Activated T-cell treated with anti-CD3 and anti-CD28 coated beads for 1 hour (primary cell): Measurements from ENCODE around the gene FXYD2.
A peak's percentile ranks its signal among the peaks of the same experiment; 100 is the strongest.

ENCODE experiments used
- DNase-seq: peaks from one replicate; pipeline ENCODE4 v3.0.0-alpha.2; 2020; ENCODE audit warnings: low read depth

FXYD2 gene

DNA sequence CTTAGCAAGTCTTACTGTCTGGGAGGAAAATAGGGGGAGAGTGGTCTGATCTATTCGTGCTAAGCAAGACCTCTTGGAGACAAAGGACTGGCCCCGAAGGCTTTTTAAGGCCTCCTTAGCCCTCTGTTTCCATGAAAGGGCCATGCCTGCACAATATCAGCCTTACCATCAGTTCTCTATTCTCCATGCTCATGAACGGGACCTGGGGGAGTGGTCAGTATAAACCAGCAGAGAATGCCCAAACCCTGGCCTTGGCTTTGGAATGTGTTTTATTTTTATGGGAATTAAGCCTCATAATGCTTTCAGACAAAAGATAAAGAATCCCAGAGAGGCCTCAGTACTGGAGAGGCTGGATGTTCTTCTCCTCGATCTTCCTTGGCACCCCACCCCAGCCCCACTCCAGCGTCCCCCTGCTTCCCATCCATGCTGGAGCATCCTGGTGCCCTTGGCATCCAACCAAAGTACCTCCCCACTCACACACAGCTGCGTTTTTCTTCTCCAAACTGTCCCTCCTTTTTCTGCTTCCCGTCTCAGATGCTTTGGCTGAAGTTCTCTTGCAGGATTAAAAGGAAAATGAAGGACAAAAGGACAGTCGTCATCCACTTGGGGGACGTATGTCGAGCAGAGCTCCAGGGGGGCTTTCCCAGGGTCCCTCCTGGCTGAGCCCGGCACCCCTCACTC, 33.3 kb upstream of the FXYD2 start:
- DNase-seq = no peak

DNA sequence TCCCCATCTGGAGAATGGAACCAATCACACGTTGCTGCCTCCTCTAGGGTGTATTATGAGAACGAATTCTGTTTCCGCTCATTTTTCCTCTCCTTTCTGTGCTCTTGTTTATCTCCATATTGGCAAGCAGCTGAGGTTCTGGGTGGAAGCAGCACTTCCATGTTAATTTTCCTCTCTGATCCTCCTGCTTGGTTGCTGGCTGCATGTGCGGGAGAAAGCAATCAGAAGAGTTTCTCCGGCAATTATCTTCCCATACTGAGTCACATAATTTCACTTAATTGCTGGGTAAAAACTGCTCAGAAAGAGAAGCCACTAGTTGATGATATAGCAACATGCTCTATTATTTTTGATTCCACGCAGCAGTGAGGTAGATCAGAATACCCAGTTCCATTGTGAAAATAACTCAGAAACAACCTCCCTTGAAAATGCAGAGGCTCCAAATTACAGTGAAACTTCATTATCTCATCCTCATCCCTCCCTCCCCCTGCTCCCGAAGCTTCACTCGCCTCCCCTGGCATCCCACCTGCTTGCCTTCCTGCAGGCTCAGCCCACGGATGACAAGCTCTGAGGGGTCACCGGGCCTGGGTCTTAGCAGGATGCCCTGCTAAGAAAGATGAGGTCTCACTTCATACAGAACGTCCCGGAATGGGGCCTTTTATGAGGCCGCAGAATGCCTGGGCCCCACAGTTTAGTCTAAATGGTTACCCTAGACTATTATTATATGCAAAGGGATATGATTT, 31.5 kb upstream of the FXYD2 start:
- DNase-seq = no peak

DNA sequence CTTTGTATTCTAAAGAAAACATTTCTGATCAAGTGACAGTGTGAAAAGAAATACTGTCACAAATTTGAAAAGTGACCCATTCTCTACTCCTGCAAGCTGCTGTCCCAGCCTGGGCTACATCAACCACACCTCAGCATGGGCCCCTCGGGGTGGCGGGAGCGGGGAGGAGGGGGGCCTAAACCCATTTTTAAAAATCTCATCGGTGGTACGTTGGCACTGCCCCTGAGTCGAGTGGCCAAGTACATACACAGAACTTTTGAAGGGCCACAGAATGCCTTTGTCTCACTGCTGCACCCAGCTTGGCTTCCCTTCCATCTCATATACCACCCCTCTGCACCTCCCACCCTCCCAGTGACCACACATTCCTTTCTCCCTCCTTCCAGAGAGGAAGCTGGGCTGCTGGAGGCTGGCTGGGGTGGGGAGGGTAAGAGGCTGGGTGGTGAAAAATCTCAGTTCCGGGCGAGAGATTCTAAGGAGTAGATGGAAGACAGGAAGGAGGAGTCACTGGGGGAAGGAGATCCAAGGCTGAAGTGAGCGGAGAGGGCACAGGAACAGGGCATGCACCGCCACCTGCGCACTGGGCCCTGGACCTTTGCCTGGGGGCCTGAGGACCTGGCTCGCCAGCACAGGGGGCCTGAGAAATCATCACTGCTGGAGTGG, 30.8 kb upstream of the FXYD2 start:
- no peak for DNase-seq

DNA sequence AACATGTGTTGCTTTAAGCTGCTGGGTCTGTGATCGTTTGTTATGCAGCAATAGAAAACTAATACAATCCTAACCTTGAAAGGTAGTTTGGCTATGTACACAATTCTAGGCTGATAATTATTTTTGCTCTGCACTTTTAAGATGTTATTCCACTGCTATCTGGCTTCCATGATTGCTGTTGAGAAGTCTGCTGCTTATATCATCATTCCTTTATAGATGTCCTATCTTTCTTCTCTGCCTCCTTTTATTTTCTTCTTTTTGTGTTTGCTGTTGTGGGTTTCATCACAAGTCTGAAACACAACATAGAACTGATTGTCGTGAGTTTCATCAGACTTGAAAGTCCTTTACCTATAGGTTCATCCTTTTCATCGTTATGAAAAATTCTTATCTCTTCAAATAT, 27.8 kb upstream of the FXYD2 start:
- no peak for DNase-seq

DNA sequence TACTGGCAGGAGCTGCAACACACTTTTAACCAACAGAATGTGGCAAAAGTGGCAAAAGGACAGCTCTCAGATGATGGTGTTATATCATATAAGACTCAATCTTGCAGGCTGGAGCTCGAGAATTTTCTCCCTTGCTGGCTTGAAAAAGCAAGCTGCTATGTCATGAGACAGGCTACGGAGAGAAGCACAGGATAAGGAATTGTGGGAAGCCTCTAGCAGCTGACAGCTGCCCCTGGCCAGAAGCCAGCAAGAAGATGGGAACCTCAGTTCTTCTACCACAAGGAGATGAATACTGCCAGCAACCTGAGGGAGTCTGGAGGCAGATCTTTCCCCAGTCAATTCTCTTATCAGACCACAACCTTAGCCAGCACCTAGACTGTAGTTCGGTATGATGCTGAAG, 27.3 kb upstream of the FXYD2 start:
- no peak for DNase-seq

DNA sequence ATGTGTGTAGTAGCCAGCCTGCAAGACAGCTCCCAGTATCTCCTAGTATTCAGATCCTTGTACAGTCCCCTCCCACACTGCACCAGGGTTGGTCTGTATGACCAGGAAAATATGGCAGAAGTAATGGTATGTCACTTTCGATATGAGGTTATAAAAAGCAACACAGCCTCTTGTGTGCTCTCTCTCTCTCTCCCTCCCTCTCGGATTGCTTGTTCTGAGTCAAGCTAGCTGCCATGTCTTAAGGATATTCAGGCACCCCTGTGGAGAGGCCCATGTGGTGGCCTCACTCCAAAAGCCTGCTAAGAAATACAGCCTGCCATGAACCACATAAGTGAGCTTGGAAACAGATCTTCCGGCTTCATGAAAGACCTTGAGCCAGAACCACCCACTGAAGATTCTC, 26.6 kb upstream of the FXYD2 start:
- no peak for DNase-seq

DNA sequence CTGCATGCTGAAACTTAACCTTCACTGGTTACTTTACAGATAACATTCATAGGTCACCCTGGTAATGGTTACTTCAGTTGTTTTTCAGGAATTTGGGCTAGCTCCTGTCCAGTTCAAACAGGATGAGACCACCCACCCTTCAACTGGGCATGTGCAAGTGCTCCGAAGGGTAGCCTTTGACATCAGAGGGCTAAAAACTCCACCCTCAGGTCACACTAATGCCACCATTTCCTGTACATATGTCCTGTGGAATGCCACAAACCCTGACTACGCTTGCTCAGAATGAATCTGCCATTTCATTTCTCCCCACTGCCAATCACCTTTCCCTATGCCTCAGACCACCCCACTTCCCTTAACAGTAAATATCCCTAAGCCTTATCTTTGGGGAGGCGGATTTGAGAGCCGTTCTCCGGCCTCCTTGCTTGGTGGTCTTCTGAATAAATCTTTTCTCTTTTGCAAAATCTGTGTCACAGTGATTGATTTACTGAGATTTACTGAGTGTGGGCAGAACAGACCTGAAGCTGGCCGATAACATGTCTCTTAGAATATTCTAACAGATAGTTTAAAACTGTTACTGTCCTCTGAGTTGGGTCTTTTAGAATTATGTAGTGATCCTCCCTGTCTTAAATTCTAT, 25.4 kb upstream of the FXYD2 start:
- no peak for DNase-seq

DNA sequence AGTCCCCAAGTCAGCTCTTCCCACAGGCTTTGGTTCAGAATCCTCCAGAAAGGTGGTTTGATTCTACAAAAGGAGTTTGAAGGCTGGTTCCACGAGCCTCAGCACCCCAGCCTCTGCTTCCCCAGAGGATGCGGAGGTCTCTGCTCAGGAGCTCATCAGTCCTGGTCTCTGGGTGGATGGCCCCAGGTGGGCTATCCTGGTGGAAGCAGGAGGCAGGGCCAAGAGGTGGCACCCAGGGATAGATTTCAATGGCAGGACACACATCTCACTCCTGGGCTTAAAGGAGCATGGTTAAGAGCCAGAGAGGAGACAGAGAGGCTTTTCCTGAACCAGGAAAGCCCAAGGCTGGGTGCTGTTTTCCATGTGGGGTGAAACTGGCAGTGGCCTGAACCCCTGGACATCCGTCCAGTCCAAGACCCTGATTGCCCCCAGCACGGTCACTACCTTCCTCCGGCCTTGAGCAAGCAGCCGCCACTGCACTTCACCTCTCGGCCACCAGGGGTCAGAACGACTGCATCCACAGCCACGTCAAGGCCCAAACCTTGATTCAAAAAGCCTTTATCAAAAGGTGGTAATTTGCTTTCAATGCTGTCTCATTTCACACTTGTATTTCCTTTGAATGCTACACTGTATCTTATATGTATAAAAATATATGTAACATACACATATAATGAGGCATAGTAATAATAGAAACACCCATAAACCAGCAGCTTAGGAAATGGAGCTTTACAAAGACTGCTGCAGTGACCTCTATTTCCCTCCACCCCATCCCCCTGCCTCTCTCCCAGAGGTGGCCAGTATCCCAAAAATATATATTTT, 19.3 kb upstream of the FXYD2 start:
- DNase-seq = peak; percentile 79

DNA sequence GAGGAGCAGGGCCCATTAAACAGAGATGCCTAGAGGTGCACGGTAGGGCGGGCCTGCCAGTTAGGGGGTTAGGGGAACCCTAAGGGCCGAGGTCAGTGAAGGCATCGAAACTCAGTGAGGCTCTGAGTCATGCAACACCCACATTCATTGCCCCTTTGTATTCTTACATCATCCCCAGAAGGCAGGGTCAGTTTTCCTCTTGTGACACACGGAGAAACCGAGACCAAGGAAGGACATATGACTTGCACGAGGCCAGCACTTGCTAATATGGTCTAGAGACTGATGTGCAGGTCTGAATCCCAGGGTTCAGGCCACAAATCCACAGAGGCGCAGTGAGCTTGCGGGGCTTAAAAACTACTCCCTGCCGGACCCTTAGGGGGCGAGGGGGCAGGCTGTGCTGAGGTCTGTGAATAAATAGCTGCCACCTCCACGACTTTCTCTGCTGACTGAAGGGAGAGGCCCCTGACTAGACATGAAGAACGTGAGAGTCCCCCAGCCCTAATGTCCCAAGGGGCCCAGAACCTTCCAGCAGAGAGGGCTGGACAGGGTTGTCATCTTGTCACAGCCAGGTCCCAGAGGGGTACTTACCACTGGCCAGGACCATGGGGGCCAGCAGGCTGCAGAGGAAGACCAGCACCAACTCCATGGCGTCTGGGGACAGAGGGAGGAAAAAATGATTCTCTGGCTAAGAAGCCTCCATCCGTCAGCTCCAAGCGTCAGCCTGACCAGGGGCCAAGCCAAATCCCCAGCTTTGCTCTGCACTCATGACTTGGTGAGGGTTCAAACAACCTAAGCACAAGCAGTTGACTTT, 17.8 kb upstream of the FXYD2 start:
- DNase-seq = no peak

DNA sequence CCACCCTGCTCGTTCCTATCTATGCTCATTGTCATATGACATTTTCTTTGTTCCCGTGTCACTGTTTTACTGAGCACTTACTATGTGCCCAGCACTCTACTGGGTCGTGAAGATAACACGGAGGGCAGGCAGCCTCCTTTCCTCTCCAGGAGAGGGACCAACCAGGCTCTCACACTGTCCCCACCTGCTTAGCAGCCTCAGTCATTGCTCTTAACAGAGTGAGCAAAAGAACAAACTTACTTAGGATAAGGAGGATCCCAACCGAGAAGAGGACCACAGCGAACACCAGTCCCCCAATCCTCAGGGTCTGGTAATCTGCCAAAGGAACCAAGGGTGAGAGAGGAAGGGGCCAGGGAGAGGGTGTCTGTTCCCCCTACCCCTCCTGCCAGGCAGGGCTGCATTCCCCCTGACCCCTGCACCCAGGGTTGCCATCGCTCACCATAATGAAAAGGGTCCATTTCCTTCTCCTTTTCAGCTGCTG, 17.0 kb upstream of the FXYD2 start:
- DNase-seq = no peak

DNA sequence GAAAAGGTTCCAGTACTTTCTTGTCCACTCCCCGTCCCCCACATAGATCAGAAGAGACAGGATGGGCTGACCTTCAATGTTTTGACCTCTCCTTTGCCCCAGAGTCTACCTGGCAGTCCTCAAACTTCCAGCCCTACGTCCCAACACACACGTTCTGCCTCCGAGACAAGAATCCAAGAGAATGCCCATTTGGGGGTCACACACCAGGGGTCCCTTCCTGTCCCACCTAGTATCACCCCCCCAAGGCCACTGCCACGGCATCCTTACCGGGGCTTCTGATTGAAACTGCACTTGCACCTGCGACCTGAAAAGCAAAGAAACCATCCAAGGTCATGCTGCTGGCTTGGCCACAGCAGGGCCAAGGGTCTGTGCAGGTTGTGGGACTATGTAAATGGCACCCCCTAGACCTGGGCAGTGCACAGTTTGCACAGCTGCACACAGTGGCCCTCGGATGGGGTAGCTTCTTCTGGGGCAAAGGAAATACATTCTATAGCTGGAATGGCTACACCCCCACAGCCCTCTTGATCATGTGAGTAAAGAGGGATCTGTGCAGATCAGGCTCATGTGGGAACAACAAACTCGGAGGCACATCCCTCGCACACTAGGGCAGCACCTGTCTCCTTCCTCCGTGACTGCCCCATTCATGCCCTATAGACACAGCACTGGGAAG, 16.5 kb upstream of the FXYD2 start:
- no peak for DNase-seq

DNA sequence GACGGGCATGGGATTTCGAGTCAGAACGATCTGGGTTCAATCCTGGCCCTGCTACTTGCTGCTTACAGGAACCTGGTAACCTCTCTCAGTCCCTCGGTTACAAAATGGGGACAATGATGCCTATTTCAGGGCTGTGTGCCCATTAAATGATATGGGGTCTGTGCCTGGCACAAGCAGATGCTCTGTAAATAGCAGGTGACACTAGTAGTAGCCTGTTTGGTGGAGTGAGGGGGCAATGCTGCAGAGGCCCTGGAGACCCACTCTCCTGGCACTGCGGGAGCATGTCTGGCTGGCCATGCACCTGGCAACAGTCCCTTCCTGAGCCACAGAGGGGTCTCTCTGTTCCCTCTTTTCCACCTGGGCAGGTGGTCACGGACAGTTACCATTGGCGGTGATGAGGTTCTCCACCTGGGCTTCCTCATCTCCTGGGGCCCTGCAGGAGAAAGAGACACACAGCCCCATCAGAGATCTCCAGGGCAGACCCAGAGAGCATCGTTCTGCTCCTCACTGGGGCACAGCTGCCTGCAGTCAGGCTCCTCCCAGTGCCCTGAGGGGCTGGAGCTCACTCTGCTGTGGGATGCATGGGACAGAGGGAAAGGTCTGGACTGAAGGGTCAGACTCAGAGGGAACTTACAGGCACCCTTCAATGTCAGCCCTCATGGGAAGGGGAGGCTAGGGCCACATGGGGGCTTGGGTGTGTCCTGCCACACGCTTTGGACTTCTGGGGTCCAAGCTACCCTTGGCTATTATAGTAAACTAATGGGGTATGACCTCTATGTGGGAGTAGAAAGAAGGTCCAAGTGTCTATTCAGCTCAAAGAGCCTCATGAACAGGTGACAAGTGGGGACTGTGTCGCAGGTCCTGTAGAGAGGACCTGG, 15.6 kb upstream of the FXYD2 start:
- no peak for DNase-seq

DNA sequence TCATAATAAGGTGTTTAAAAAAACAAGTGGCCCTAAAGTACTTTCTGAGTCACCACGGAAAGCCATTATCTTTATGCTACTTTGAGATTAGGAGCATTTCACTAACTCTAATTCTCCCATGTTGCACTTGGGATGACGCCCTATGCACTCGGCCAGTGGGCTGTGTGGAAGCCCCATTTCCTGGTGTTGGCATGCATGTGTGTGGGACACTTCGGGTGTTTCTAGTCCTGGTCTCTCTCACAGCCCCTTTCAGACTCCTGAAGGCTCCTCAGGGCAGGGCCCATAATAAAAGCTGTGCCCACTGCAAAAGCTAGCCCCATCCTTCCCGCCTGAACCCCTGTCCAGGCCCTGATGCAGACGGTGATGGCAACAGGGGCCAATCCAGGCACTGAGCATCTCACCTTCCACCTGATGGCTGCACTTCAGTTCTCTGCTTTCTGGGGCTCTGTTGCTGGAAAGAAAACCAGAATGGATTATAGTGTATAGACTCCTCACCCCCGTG, 14.9 kb upstream of the FXYD2 start:
- DNase-seq = no peak

DNA sequence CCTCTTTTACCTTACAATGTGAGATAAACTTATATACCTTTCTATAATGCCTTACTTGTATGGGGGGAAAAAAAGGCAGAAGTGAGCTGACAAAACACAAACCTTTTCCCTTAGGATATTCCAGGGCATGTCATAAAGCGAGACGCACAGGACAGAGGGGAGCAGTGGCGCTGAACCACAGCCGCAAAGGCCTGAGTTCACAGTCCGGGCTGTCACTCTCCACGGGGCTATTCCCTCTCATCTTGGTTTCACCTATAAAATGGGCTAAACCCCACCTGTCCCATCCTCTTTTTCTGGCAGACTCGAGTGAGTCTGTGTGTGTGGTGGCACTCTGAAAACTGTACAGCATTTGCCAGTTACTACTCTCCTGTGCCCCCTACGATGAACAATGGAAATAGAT, 14.4 kb upstream of the FXYD2 start:
- no peak for DNase-seq

DNA sequence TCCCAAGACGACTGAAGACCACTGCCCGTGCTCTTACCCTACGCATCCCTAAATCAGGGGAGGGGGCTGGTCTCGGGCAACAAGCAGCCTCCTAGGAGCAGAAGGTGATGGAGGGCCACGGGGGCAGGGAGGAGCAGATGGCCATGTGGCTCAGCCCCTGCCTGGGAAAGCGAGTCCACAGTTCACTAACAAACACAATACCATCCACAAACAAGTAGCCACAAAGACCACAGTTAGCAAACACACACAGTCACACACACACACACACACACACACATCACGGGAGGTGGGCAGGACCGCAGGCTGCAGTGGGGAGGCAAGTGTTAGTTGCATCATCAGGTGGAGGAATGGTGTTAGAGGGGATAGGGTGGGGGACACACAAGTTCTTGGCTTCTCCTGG, 13.2 kb upstream of the FXYD2 start:
- no peak for DNase-seq

DNA sequence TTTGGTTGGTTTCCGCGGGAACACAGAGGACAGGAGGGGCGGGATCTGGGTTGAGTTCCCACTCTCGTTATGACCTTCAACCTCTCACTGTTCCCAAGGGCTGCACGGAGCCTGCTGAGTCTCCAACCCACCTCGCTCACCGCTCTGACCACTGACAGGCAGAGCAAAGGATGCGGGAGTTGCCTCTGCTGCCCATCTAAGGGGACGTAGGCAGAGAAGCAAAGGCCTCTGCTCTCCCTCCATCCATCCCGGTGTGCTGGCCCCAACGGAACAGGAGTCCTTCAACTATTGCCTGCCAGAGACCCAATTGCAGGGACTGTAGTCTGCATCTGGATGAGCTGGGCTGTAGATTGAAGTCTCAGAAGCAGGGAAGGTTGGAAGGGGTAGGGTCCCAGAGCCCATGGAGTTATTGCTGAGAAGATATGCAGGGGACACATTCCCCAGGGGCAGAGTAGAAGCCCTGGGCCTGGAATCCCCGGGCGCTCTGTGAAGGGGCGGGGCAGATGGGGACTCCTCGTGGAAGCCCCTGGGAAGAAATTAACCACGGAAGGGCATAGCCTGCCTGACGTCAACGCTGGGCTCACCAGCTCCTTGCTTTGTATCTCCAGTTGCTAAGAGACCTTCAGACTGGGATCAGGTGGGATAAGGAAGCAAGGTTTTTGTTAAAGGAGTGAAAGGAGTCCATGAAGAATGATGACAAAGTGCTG, 12.7 kb upstream of the FXYD2 start:
- no peak for DNase-seq

DNA sequence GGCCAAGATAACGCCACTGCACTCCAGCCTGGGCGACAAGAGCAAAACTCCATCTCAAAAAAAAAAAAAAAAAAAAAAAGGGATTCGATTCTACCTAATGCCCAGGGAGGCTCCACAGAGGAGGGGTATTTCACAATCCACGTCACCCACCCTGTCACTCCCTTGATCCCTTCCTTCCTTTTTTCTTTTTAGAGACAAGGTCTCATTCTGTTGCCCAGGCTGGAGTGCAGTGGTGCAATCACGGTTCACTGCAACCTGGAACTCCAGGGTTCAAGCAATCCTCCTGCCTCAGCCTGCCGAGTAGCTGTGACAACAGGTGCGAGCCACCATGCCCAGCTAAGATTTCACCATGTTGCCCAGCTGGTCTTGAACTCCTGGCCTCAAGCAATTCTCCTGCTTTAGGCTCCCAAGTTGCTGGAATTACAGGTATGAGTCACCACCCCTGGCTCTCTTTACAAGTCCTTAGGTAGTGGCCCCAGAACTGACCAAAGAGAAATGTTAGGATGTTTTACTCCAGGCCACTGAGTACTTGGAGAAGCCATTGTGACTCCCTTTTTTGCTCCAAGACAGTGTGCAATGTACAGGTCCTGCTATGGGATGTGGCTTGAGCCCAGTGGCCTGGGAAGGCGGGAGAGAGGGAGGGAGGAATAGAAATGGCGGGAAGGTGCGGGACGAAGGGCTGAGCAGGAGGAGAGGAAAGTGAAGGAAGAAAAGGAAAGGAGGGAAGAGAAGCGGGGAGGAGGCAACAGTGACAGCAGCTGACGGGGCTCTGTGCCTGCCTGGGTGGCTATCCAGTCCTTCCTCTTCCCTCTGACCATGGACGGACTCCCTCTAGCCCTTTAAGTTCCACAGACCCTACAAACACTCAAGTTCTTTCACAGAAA, 11.8 kb upstream of the FXYD2 start:
- DNase-seq = no peak

DNA sequence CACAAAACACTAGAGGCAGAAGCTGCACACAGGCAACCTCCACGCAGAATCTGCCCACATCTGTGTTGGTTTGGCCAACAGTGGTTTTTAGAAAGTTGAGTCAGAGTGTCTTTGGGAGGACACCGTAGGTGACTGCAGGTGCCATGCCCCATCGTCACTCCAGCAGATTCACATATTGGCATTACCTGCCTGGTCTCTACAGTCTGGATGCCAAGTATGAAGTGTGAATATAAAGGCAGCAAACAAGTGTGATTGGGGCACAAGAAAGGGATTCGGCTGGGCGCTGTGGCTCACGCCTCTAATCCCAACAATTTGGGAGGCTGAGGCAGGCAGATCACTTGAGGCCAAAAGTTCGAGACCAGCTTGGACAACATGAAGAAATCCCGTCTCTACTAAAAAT, 11.0 kb upstream of the FXYD2 start:
- DNase-seq = no peak
